HEK293T (cell line): ENCODE data around the gene ENTPD8.

Experiments
- CTCF ChIA-PET: fragments of 350-600 bp; formaldehyde crosslinking; extraction: SDS; loops from one replicate; lab custom pipeline; 2021; ENCODE audit warnings: antibody characterized with exemption, inconsistent platforms; lab: Yijun Ruan, JAX
- POLR2A ChIA-PET: fragments of 350-600 bp; formaldehyde crosslinking; extraction: SDS; loops from one replicate; lab custom pipeline; 2020; ENCODE audit warnings: antibody characterized with exemption, inconsistent platforms; lab: Yijun Ruan, JAX
- DNase-seq: peaks from one replicate; pipeline ENCODE4 v3.0.0; 2012; ENCODE audit warnings: mixed read lengths; ENCODE audit errors: extremely low spot score
- ARNT ChIP-seq: fragments of 450-650 bp; IDR thresholded peaks from 2 replicates; pipeline ENCODE4 v1.6.1; 2017; ENCODE audit warnings: mild to moderate bottlenecking
- BHLHE40 ChIP-seq: fragments of 450-650 bp; IDR thresholded peaks from 2 replicates; pipeline ENCODE4 v1.6.1; 2016; ENCODE audit warnings: mild to moderate bottlenecking, moderate library complexity, borderline replicate concordance
- CTBP1 ChIP-seq: fragments of 450-650 bp; IDR thresholded peaks from 2 replicates; pipeline ENCODE4 v1.6.1; 2016; ENCODE audit warnings: borderline replicate concordance
- ELF4 ChIP-seq: fragments of 450-650 bp; IDR thresholded peaks from 2 replicates; pipeline ENCODE4 v1.6.1; 2017; ENCODE audit warnings: antibody characterized with exemption
- FOXA1 ChIP-seq: fragments of 450-650 bp; IDR thresholded peaks from 2 replicates; pipeline ENCODE4 v1.6.1; 2016; ENCODE audit warnings: mild to moderate bottlenecking
- FOXK2 ChIP-seq: fragments of 450-650 bp; IDR thresholded peaks from 2 replicates; pipeline ENCODE4 v1.6.1; 2016; ENCODE audit warnings: mild to moderate bottlenecking
- FOXM1 ChIP-seq: fragments of 450-650 bp; IDR thresholded peaks from 2 replicates; pipeline ENCODE4 v1.6.1; 2017; ENCODE audit warnings: mild to moderate bottlenecking, borderline replicate concordance
- HDGF ChIP-seq: fragments of 450-650 bp; IDR thresholded peaks from 2 replicates; pipeline ENCODE4 v1.6.1; 2017; ENCODE audit warnings: antibody characterized with exemption, borderline replicate concordance
- L3MBTL2 ChIP-seq: fragments of 450-650 bp; conservative IDR thresholded peaks from 2 replicates; pipeline ENCODE4 v1.6.1; 2016; ENCODE audit warnings: mild to moderate bottlenecking
- LEF1 ChIP-seq: fragments of 450-650 bp; IDR thresholded peaks from 2 replicates; pipeline ENCODE4 v1.6.1; 2017; ENCODE audit warnings: mild to moderate bottlenecking, borderline replicate concordance
- NFRKB ChIP-seq: fragments of 450-650 bp; IDR thresholded peaks from 2 replicates; pipeline ENCODE4 v1.6.1; 2016; ENCODE audit warnings: mild to moderate bottlenecking, moderate library complexity
- PKNOX1 ChIP-seq: fragments of 450-650 bp; IDR thresholded peaks from 2 replicates; pipeline ENCODE4 v1.6.1; 2016
- SP1 ChIP-seq: fragments of 450-650 bp; IDR thresholded peaks from 2 replicates; pipeline ENCODE4 v1.6.1; 2017
- SUZ12 ChIP-seq: fragments of 450-650 bp; IDR thresholded peaks from 2 replicates; pipeline ENCODE4 v1.6.1; 2016; ENCODE audit warnings: mild to moderate bottlenecking
- TARDBP ChIP-seq: fragments of 450-650 bp; IDR thresholded peaks from 2 replicates; pipeline ENCODE4 v1.6.1; 2016
- ZNF384 ChIP-seq: fragments of 450-650 bp; IDR thresholded peaks from 2 replicates; pipeline ENCODE4 v1.6.1; 2016

ENTPD8 gene

GRCh38 chr9:137449931-137450538 is 8.9 kb upstream of the ENTPD8 start:
- DNase-seq = no peak
- no peak for TF ChIP-seq L3MBTL2
- no peak for TF ChIP-seq BHLHE40
- no peak for TF ChIP-seq ARNT
- TF ChIP-seq LEF1 = no peak
- no peak for TF ChIP-seq CTBP1
- TF ChIP-seq FOXK2 = no peak
- no peak for TF ChIP-seq SP1
- TF ChIP-seq ELF4 = no peak
- no peak for TF ChIP-seq SUZ12
- no peak for TF ChIP-seq FOXM1
- TF ChIP-seq FOXA1 = no peak
- TF ChIP-seq NFRKB = no peak
- TF ChIP-seq PKNOX1 = no peak
- no peak for TF ChIP-seq HDGF
- no peak for TF ChIP-seq TARDBP
- TF ChIP-seq ZNF384 = no peak
- POLR2A ChIA-PET = no interaction called here
- CTCF ChIA-PET = no interaction called here

GRCh38 chr9:137449081-137449844 is 8.1 kb upstream of the ENTPD8 start:
- DNase-seq = no peak
- ChIA-PET CTCF (no interaction called here), POLR2A (no interaction called here)
- TF ChIP-seq SUZ12 = no peak
- no peak for TF ChIP-seq FOXA1
- TF ChIP-seq ZNF384 = no peak
- no peak for TF ChIP-seq PKNOX1
- TF ChIP-seq ARNT = no peak
- TF ChIP-seq FOXK2 = no peak

- no peak for DNase-seq
- POLR2A ChIA-PET = interaction anchor here (0.9 kb wide), 1 partner anchor 11 kb away, joined by 5 read pairs; the partner anchor contains the start of gene NSMF
- CTCF ChIA-PET = no interaction called here
- TF ChIP-seq ZNF384 (no peak), FOXA1 (no peak), ARNT (no peak), FOXK2 (no peak), BHLHE40 (no peak), SP1 (no peak), LEF1 (no peak), HDGF (no peak), SUZ12 (no peak), NFRKB (no peak), CTBP1 (no peak), ELF4 (no peak), TARDBP (no peak), L3MBTL2 (no peak), FOXM1 (no peak), PKNOX1 (no peak)
These were observed 7.4 kb upstream of the ENTPD8 start for GRCh38 chr9:137448602-137448962.

GRCh38 chr9:137447722-137448601 is 6.8 kb upstream of the ENTPD8 start:
- CTCF ChIA-PET = no interaction called here
- TF ChIP-seq BHLHE40 (no peak), TARDBP (no peak)
- POLR2A ChIA-PET = interaction anchor here (0.9 kb wide), 1 partner anchor 11 kb away, joined by 5 read pairs; the partner anchor contains the start of gene NSMF
- DNase-seq = no peak

GRCh38 chr9:137446851-137447471 is 5.8 kb upstream of the ENTPD8 start:
- no peak for DNase-seq
- TF ChIP-seq ARNT (no peak), FOXK2 (no peak), FOXA1 (no peak), L3MBTL2 (no peak), TARDBP (no peak), SP1 (no peak), ELF4 (no peak), BHLHE40 (no peak), HDGF (no peak), SUZ12 (no peak), CTBP1 (no peak), FOXM1 (no peak), NFRKB (no peak), ZNF384 (no peak), PKNOX1 (no peak), LEF1 (no peak)
- CTCF ChIA-PET = interaction anchor here (0.6 kb wide), 1 partner anchor 24 kb away, joined by 3 read pairs; the partner anchor contains the start of gene EXD3
- POLR2A ChIA-PET = interaction anchor here (1.0 kb wide), 1 partner anchor 12 kb away, joined by 3 read pairs; the partner anchor contains the start of gene NSMF
